Breast epithelium (tissue), 3 donors: Measurements from ENCODE around the gene SPINDOC.

ENCODE experiments used
- POLR2A ChIP-seq: fragments of 450-650 bp; IDR thresholded peaks from one replicate; pipeline ENCODE4 v1.6.1; 2016; ENCODE audit warnings: antibody characterized with exemption, mild to moderate bottlenecking, moderate library complexity
- POLR2AphosphoS5 ChIP-seq, 3 donors: sonication (generic); formaldehyde crosslinking; IDR thresholded peaks; one replicate each; pipeline ENCODE4 v1.6.1; 2017; ENCODE audit warnings: antibody characterized with exemption in 3 of 3
- TF ChIP-seq, protein P1 (sequence below), 3 donors: fragments of 450-650 bp; IDR thresholded peaks; one replicate each; pipeline ENCODE4 v1.5.1; 2016 to 2017; ENCODE audit warnings: antibody characterized with exemption in 3 of 3, mild to moderate bottlenecking in 3 of 3, moderate library complexity in 3 of 3

DNA sequence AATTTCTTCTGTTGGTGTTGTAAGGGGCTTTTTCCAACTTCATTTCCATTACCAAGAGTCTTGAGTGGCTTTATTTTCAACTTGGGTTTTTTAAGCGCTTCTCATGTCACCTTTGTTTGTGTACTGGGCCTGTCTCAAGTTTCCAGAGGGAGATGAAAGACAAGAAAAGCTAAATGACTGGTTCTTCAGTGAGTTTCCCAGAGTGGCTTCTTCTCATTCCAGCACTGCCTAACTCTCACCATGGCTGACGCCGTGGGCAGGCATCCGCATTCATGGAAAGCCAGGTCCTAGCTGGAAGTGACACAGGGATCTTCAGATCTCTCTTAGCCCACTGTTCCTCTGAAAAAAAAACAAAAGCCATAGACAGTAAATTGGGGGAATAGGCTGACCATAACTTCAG lies 54.3 kb downstream of the SPINDOC start:
- TF ChIP-seq, protein P1, sequence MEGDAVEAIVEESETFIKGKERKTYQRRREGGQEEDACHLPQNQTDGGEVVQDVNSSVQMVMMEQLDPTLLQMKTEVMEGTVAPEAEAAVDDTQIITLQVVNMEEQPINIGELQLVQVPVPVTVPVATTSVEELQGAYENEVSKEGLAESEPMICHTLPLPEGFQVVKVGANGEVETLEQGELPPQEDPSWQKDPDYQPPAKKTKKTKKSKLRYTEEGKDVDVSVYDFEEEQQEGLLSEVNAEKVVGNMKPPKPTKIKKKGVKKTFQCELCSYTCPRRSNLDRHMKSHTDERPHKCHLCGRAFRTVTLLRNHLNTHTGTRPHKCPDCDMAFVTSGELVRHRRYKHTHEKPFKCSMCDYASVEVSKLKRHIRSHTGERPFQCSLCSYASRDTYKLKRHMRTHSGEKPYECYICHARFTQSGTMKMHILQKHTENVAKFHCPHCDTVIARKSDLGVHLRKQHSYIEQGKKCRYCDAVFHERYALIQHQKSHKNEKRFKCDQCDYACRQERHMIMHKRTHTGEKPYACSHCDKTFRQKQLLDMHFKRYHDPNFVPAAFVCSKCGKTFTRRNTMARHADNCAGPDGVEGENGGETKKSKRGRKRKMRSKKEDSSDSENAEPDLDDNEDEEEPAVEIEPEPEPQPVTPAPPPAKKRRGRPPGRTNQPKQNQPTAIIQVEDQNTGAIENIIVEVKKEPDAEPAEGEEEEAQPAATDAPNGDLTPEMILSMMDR (IDR thresholded peaks at IDR 0.05), result no peak
- TF ChIP-seq POLR2A, result no peak
- TF ChIP-seq POLR2AphosphoS5 (IDR thresholded peaks at IDR 0.05), result no peak
